CD14-positive monocyte (primary cell): ENCODE data around the gene PCBP1. TPM values are rescaled to one million over a fixed set of nuclear protein-coding genes. Genes with fewer than 3 reads are reported as not detected.

Experiments used
- DNase-seq, 3 donors: peaks; one replicate each; pipeline ENCODE4 v3.0.0-alpha.2; 2011 to 2022
- H2AFZ ChIP-seq: 2 replicates; pipeline ENCODE4 v1.6.0; 2012; ENCODE audit warnings: mild to moderate bottlenecking, low read depth, low read length, inconsistent platforms; ENCODE audit not compliant: insufficient read depth, poor library complexity, severe bottlenecking
- H3K27ac ChIP-seq, 2 donors: 1 replicate in 1 of 2; 2 replicates in 1 of 2; pipeline ENCODE4 v1.5.1; 2012 to 2013; ENCODE audit warnings: low read length in 2 of 2, control low read depth in 1 of 2, inconsistent platforms in 1 of 2, low read depth in 1 of 2, mild to moderate bottlenecking in 1 of 2
- H3K27me3 ChIP-seq, 2 donors: one replicate each; pipeline versions ENCODE4 v1.6.0 to v1.6.1; 2011 to 2013; ENCODE audit warnings: low read length in 2 of 2; ENCODE audit not compliant: control insufficient read depth in 2 of 2, insufficient read depth in 2 of 2
- H3K36me3 ChIP-seq, 2 donors: replicated peaks in 1 of 2; 1 replicate in 1 of 2; 2 replicates in 1 of 2; pipeline versions ENCODE4 v1.5.1 to v1.6.1; 2012 to 2013; ENCODE audit warnings: low read length in 2 of 2, control low read depth in 1 of 2, inconsistent platforms in 1 of 2, mild to moderate bottlenecking in 1 of 2; ENCODE audit not compliant: insufficient read depth in 2 of 2, control insufficient read depth in 1 of 2
- H3K4me1 ChIP-seq, 2 donors: 1 replicate in 1 of 2; 2 replicates in 1 of 2; pipeline versions ENCODE4 v1.5.1 to v1.6.1; 2012 to 2013; ENCODE audit warnings: low read length in 2 of 2, control low read depth in 1 of 2, inconsistent platforms in 1 of 2, mild to moderate bottlenecking in 1 of 2, moderate library complexity in 1 of 2; ENCODE audit not compliant: insufficient read depth in 2 of 2, control insufficient read depth in 1 of 2
- H3K4me2 ChIP-seq: replicated peaks from 2 replicates; pipeline ENCODE3; 2012; ENCODE audit warnings: low read length, moderate library complexity, mild to moderate bottlenecking; ENCODE audit not compliant: poor library complexity, severe bottlenecking; ENCODE audit errors: extremely low read depth
- H3K4me3 ChIP-seq, 3 experiments: fragments of 200-600 bp in 1 of 3; sonication (generic) in 1 of 3; replicated peaks in 1 of 3; 1 replicate in 2 of 3; 2 replicates in 1 of 3; pipeline ENCODE4 v1.5.1; 2011 to 2013; ENCODE audit warnings: low read length in 3 of 3, mild to moderate bottlenecking in 3 of 3, control low read depth in 2 of 3, low read depth in 2 of 3, inconsistent platforms in 1 of 3, moderate library complexity in 1 of 3
- H3K79me2 ChIP-seq: 2 replicates; pipeline ENCODE4 v1.6.0; 2012; ENCODE audit warnings: mild to moderate bottlenecking, control low read depth, inconsistent platforms, low read length, moderate library complexity; ENCODE audit not compliant: insufficient read depth
- H3K9ac ChIP-seq: 2 replicates; pipeline ENCODE4 v1.6.0; 2017; ENCODE audit warnings: low read length, mild to moderate bottlenecking; ENCODE audit not compliant: insufficient read depth, poor library complexity, severe bottlenecking
- H3K9me3 ChIP-seq, 2 donors: replicated peaks in 1 of 2; 1 replicate in 1 of 2; 2 replicates in 1 of 2; pipeline versions ENCODE4 v1.5.1 to v1.6.1; 2012 to 2013; ENCODE audit warnings: low read length in 2 of 2, control low read depth in 1 of 2; ENCODE audit not compliant: control insufficient read depth in 1 of 2, insufficient read depth in 1 of 2
- H4K20me1 ChIP-seq: 2 replicates; pipeline ENCODE4 v1.6.0; 2012; ENCODE audit warnings: mild to moderate bottlenecking, low read length, control low read depth, moderate library complexity; ENCODE audit not compliant: insufficient read depth
- H3K27ac Mint-ChIP-seq, 7 donors: one replicate each; pipeline ENCODE4 v1.8.0; 2020; ENCODE audit warnings: mild to moderate bottlenecking in 7 of 7, mixed read lengths in 7 of 7, moderate library complexity in 6 of 7, inconsistent platforms in 2 of 7
- H3K27me3 Mint-ChIP-seq, 3 donors: one replicate each; pipeline ENCODE4 v1.8.0; 2021 to 2022; ENCODE audit warnings: low read depth in 3 of 3, mild to moderate bottlenecking in 3 of 3, mixed read lengths in 3 of 3, moderate library complexity in 3 of 3, inconsistent platforms in 1 of 3
- H3K36me3 Mint-ChIP-seq, 2 donors: one replicate each; pipeline ENCODE4 v1.8.0; 2020; ENCODE audit warnings: mixed read lengths in 2 of 2, inconsistent platforms in 1 of 2, mild to moderate bottlenecking in 1 of 2
- H3K4me1 Mint-ChIP-seq: one replicate; pipeline ENCODE4 v1.8.0; 2020; ENCODE audit warnings: mild to moderate bottlenecking, mixed read lengths
- H3K4me3 Mint-ChIP-seq, 2 donors: one replicate each; pipeline ENCODE4 v1.8.0; 2020; ENCODE audit warnings: mild to moderate bottlenecking in 2 of 2, mixed read lengths in 2 of 2, moderate library complexity in 1 of 2
- H3K9me3 Mint-ChIP-seq, 7 donors: one replicate each; pipeline ENCODE4 v1.8.0; 2020 to 2022; ENCODE audit warnings: mixed read lengths in 7 of 7, mild to moderate bottlenecking in 6 of 7, moderate library complexity in 6 of 7, inconsistent platforms in 2 of 7
- CTCF ChIP-seq: fragments of 200-600 bp; IDR thresholded peaks from one replicate; pipeline ENCODE4 v1.8.0; 2022; ENCODE audit warnings: antibody characterized with exemption, mild to moderate bottlenecking
- WGBS: methylation state at CpG from one replicate; pipeline ENCODE4 v1.1.5; 2013; ENCODE audit warnings: missing lambda C conversion rate; ENCODE audit not compliant: insufficient coverage; 5-methylcytosine and 5-hydroxymethylcytosine counted together
- intact Hi-C, 2 donors: fragments of 100-400 bp; cut with micrococcal nuclease; formaldehyde crosslinking; loops; one replicate each; pipeline versions ENCODE4 v1.15.0 to v1.15.1; 2023
- polyA plus RNA-seq, 3 donors: library from polyadenylated mRNA; depleted of rRNA in 1 of 3; unstranded in 2 of 3; stranded (reverse) in 1 of 3; fragments of 300-500 nt in 2 of 3; fragments of >200 nt in 1 of 3; fragmentation: Illumina TruSeq in 2 of 3; gene quantifications; 1 replicate in 2 of 3; 2 replicates in 1 of 3; pipeline ENCODE4 v1.2.3, GENCODE V29; 2012 to 2021

PCBP1 gene
- polyA plus RNA-seq, 3 donors, result 178 to 299 (median 194) TPM

GRCh38 chr2:70115646-70116442 is 28.6 kb downstream of the PCBP1 start:
- Histone ChIP-seq H3K27me3 (no peaks in the 10 kb centered on the region), H3K27ac (peak overlapping the region; percentile 37 to 53), H3K4me2 (peak overlapping the region; percentile 42), H3K4me3 (peak overlapping the region in 1 of 3 experiments; percentile 43), H3K9ac (no peak overlapping the region), H4K20me1 (no peaks in the 10 kb centered on the region), H3K9me3 (no peaks in the 10 kb centered on the region), H2AFZ (peak overlapping the region; percentile 70), H3K36me3 (no peaks in the 10 kb centered on the region), H3K4me1 (peaks cover 38 to 53% of the 10 kb centered on the region in 2 donors), H3K79me2 (no peaks in the 10 kb centered on the region)
- H3K9me3 Mint-ChIP-seq, result no peaks in the 10 kb centered on the region
- no peaks in the 10 kb centered on the region for H3K36me3 Mint-ChIP-seq
- H3K27me3 Mint-ChIP-seq, result no peaks in the 10 kb centered on the region
- no peak for TF ChIP-seq CTCF
- DNase-seq, result peak in 2 of 3 donors; percentile 43 to 90
- H3K27ac Mint-ChIP-seq, result peak overlapping the region in 5 of 7 donors; percentile 20 to 62 (median 41)
- 38% methylated on average over 8 of the region's 8 CpGs for WGBS
- intact Hi-C loops, result no loop called here
- peaks cover 43% of the 10 kb centered on the region for H3K4me1 Mint-ChIP-seq
- peak overlapping the region in 1 of 2 donors; percentile 47 for H3K4me3 Mint-ChIP-seq

- no peak overlapping the region for H3K4me2 ChIP-seq
- no peak overlapping the region for H3K27ac ChIP-seq
- peaks cover 34 to 52% of the 10 kb centered on the region in 2 donors for H3K4me1 ChIP-seq
- no peak for DNase-seq
- Mint-ChIP-seq H3K27me3 (no peaks in the 10 kb centered on the region), H3K4me3 (no peak overlapping the region), H3K27ac (no peak overlapping the region), H3K4me1 (peaks cover 45% of the 10 kb centered on the region), H3K36me3 (no peaks in the 10 kb centered on the region), H3K9me3 (no peaks in the 10 kb centered on the region)
- intact Hi-C loops, result no loop called here
- no peak overlapping the region for H2AFZ ChIP-seq
- no peaks in the 10 kb centered on the region for H3K27me3 ChIP-seq
- 100% methylated on average over 1 of the region's 2 CpGs for WGBS
- H3K9me3 ChIP-seq, result no peaks in the 10 kb centered on the region
- no peaks in the 10 kb centered on the region for H3K79me2 ChIP-seq
- H3K36me3 ChIP-seq, result no peaks in the 10 kb centered on the region
- no peak overlapping the region for H3K4me3 ChIP-seq
- no peak overlapping the region for H3K9ac ChIP-seq
- H4K20me1 ChIP-seq, result no peaks in the 10 kb centered on the region
- no peak for TF ChIP-seq CTCF
These were observed 29.8 kb downstream of the PCBP1 start for GRCh38 chr2:70116936-70117552.
